Epithelial cell of proximal tubule (primary cell): ENCODE results near the gene EMC1. TPM values are rescaled to one million over a fixed set of nuclear protein-coding genes. Genes with fewer than 3 reads are reported as not detected.

ENCODE experiments used
- DNase-seq: peaks from one replicate; pipeline ENCODE4 v3.0.0-alpha.2; 2011; ENCODE audit warnings: low read depth
- H3K4me3 ChIP-seq: 2 replicates; pipeline ENCODE4 v1.5.1; 2011; ENCODE audit warnings: low read depth, mild to moderate bottlenecking, low read length
- CTCF ChIP-seq: conservative IDR thresholded peaks from 2 replicates; pipeline ENCODE4 v1.5.1; 2012; ENCODE audit warnings: low read depth, mild to moderate bottlenecking, low read length
- total RNA-seq: library from RNA; depleted of rRNA; stranded (reverse); fragments of >200 nt; gene quantifications from 2 replicates; pipeline ENCODE4 v1.2.3, GENCODE V29; 2015

EMC1 gene
- total RNA-seq, 1 donor from 2014 or later = 28.8 TPM

- no peak for DNase-seq
- no peak overlapping the region for H3K4me3 ChIP-seq
- no peak for TF ChIP-seq CTCF
Measured at GRCh38 chr1:19204446-19205266, 46.7 kb downstream of the EMC1 start.

- TF ChIP-seq CTCF = no peak
- H3K4me3 ChIP-seq = no peak overlapping the region
- DNase-seq = no peak
Measured at GRCh38 chr1:19203440-19203839, 47.9 kb downstream of the EMC1 start.

- TF ChIP-seq CTCF = no peak
- no peak for DNase-seq
- no peak overlapping the region for H3K4me3 ChIP-seq
Measured at GRCh38 chr1:19202396-19202795, 48.9 kb downstream of the EMC1 start.

GRCh38 chr1:19199969-19200604 lies 51.2 kb downstream of the EMC1 start:
- no peak for TF ChIP-seq CTCF
- no peak overlapping the region for H3K4me3 ChIP-seq
- DNase-seq = no peak

DNA sequence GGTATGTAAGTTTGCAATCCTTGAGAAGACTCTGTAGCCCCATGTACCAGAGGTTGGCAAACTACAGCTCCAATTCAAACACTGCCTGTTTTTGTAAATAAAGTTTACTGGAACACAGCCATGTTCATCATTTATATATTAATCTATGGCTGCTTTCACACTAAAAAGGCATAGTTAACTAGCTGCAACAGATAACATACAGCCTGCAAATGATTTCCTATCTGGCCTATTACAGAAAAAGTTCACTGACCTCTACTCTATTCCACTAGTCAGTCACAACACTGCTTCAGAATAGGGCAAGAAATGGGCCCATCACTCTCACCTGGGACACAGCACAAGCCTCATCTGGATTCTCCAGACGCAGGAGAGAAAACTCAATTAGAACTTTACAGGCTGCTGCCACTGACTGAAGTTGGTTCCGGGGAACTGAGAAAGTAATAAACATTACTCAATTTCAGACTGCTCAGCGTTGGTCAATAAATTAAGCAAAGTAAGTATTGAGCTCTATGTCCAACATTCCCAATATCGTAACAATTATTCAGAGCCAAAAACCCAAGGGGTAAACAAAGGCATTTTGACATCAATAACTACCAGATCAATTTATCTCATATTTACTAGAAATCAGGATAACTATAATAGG lies 51.9 kb downstream of the EMC1 start:
- no peak for TF ChIP-seq CTCF
- H3K4me3 ChIP-seq = no peak overlapping the region
- DNase-seq = no peak

- H3K4me3 ChIP-seq = no peak overlapping the region
- no peak for TF ChIP-seq CTCF
- DNase-seq = no peak
Measured at GRCh38 chr1:19198820-19199219, 52.5 kb downstream of the EMC1 start.
